Ectodermal cell (in vitro differentiated cells): ENCODE results near the gene DOK3.
A peak's percentile ranks its signal among the peaks of the same experiment; 100 is the strongest.

ENCODE experiments used
- H3K27ac ChIP-seq: 2 replicates; pipeline ENCODE4 v1.7.0; 2013; ENCODE audit warnings: mild to moderate bottlenecking, low read depth, low read length; ENCODE audit not compliant: insufficient read depth, poor library complexity, severe bottlenecking
- H3K27me3 ChIP-seq: 2 replicates; pipeline ENCODE4 v1.7.0; 2013; ENCODE audit warnings: mild to moderate bottlenecking, low read length; ENCODE audit not compliant: insufficient read depth, control insufficient read depth, poor library complexity, severe bottlenecking
- H3K36me3 ChIP-seq: one replicate; pipeline ENCODE4 v1.7.0; 2013; ENCODE audit warnings: low read length; ENCODE audit not compliant: control insufficient read depth, insufficient read depth
- H3K4me1 ChIP-seq: one replicate; pipeline ENCODE4 v1.7.0; 2013; ENCODE audit warnings: low read length; ENCODE audit not compliant: control insufficient read depth, insufficient read depth
- H3K4me3 ChIP-seq: 2 replicates; pipeline ENCODE4 v1.7.0; 2013; ENCODE audit warnings: low read depth, low read length, control low read depth; ENCODE audit not compliant: insufficient read depth
- H3K9me3 ChIP-seq: 2 replicates; pipeline ENCODE4 v1.7.0; 2013; ENCODE audit warnings: mild to moderate bottlenecking, low read length, moderate library complexity; ENCODE audit not compliant: control insufficient read depth
- WGBS, 2 experiments: methylation state at CpG; one replicate each; pipeline ENCODE4 v1.1.7; 2013; ENCODE audit warnings: missing lambda C conversion rate in 2 of 2; 5-methylcytosine and 5-hydroxymethylcytosine counted together

DOK3 gene

GRCh38 chr5:177456976-177457851, 52.4 kb downstream of the DOK3 start:
- WGBS, 2 experiments, result 86 to 89% methylated on average over 24 of the region's 24 CpGs
- H3K27me3 ChIP-seq, result no peaks in the 10 kb centered on the region
- peak overlapping the region; percentile 38 for H3K27ac ChIP-seq
- no peak overlapping the region for H3K4me3 ChIP-seq
- H3K9me3 ChIP-seq, result no peaks in the 10 kb centered on the region
- H3K4me1 ChIP-seq, result peaks cover 17% of the 10 kb centered on the region
- peaks cover 41% of the 10 kb centered on the region for H3K36me3 ChIP-seq

GRCh38 chr5:177456591-177456964, 53.0 kb downstream of the DOK3 start:
- Histone ChIP-seq H3K36me3 (peaks cover 36% of the 10 kb centered on the region), H3K27me3 (no peaks in the 10 kb centered on the region), H3K4me1 (peaks cover 17% of the 10 kb centered on the region), H3K9me3 (no peaks in the 10 kb centered on the region), H3K4me3 (no peak overlapping the region), H3K27ac (peak overlapping the region; percentile 8)
- WGBS, 2 experiments, result 58 to 61% methylated on average over 10 to 12 of the region's 12 CpGs

GRCh38 chr5:177455661-177456590, 53.7 kb downstream of the DOK3 start:
- Histone ChIP-seq H3K9me3 (no peaks in the 10 kb centered on the region), H3K27me3 (no peaks in the 10 kb centered on the region), H3K4me3 (peak overlapping the region; percentile 68), H3K36me3 (peaks cover 34% of the 10 kb centered on the region), H3K4me1 (peaks cover 17% of the 10 kb centered on the region), H3K27ac (peak overlapping the region; percentile 89)
- 4% methylated on average over 76 of the region's 76 CpGs for WGBS, 2 experiments

- 0 to 1% methylated on average over 80 of the region's 80 CpGs for WGBS, 2 experiments
- Histone ChIP-seq H3K4me1 (peaks cover 17% of the 10 kb centered on the region), H3K9me3 (no peaks in the 10 kb centered on the region), H3K27me3 (no peaks in the 10 kb centered on the region), H3K27ac (peak overlapping the region; percentile 89), H3K36me3 (peaks cover 28% of the 10 kb centered on the region), H3K4me3 (peak overlapping the region; percentile 68)
Measured at GRCh38 chr5:177455036-177455660, 54.5 kb downstream of the DOK3 start.

GRCh38 chr5:177454397-177455035, 55.1 kb downstream of the DOK3 start:
- Histone ChIP-seq H3K4me1 (peaks cover 18% of the 10 kb centered on the region), H3K27ac (peak overlapping the region; percentile 89), H3K9me3 (no peaks in the 10 kb centered on the region), H3K4me3 (peak overlapping the region; percentile 68), H3K36me3 (peaks cover 22% of the 10 kb centered on the region), H3K27me3 (no peaks in the 10 kb centered on the region)
- WGBS, 2 experiments, result 0% methylated on average over 84 of the region's 84 CpGs

GRCh38 chr5:177453852-177454396, 55.7 kb downstream of the DOK3 start:
- WGBS, 2 experiments, result 12 to 14% methylated on average over 30 to 31 of the region's 31 CpGs

GRCh38 chr5:177452688-177453638, 56.7 kb downstream of the DOK3 start:
- Histone ChIP-seq H3K36me3 (peaks cover 9% of the 10 kb centered on the region), H3K4me1 (peaks cover 30% of the 10 kb centered on the region), H3K9me3 (no peaks in the 10 kb centered on the region), H3K27ac (no peak overlapping the region), H3K27me3 (no peaks in the 10 kb centered on the region), H3K4me3 (no peak overlapping the region)
- WGBS, 2 experiments, result 90 to 91% methylated on average over 17 of the region's 17 CpGs

More at GRCh38 chr5:177453852-177454396, 55.7 kb downstream of the DOK3 start:
- peak overlapping the region; percentile 68 for H3K4me3 ChIP-seq
- H3K27me3 ChIP-seq, result no peaks in the 10 kb centered on the region
- no peaks in the 10 kb centered on the region for H3K9me3 ChIP-seq
- H3K4me1 ChIP-seq, result peaks cover 24% of the 10 kb centered on the region
- no peak overlapping the region for H3K27ac ChIP-seq
- peaks cover 16% of the 10 kb centered on the region for H3K36me3 ChIP-seq
